H1 (cell line): ENCODE data around the gene GATA5. TPM values are rescaled to one million over a fixed set of nuclear protein-coding genes. Genes with fewer than 3 reads are reported as not detected.

Source experiments
- CEBPB ChIP-seq: IDR thresholded peaks from 2 replicates; pipeline ENCODE4 v1.6.1; 2012; ENCODE audit warnings: low read depth, low read length
- EZH2 ChIP-seq: fragments of 200-600 bp; sonication (generic); IDR thresholded peaks from 2 replicates; pipeline ENCODE4 v1.7.1; 2012; ENCODE audit warnings: low read depth, mild to moderate bottlenecking, moderate library complexity, low read length, inconsistent platforms; ENCODE audit not compliant: severe bottlenecking
- GABPA ChIP-seq: IDR thresholded peaks from 2 replicates; pipeline ENCODE4 v1.6.1; 2011; ENCODE audit warnings: mild to moderate bottlenecking, low read length, moderate library complexity, borderline replicate concordance; ENCODE audit not compliant: insufficient read depth
- GTF2F1 ChIP-seq: IDR thresholded peaks from 2 replicates; pipeline ENCODE4 v1.6.1; 2012; ENCODE audit warnings: low read depth, low read length, improper control_type of control experiment, borderline replicate concordance
- polyA plus RNA-seq, 7 experiments: library from polyadenylated mRNA; depleted of rRNA in 3 of 7; stranded (reverse) in 5 of 7; unstranded in 2 of 7; fragments of >200 nt in 5 of 7; fragments of 200-250 nt in 2 of 7; gene quantifications; 1 replicate in 5 of 7; 2 replicates in 1 of 7; 4 replicates in 1 of 7; pipeline versions ENCODE4 v1.2.1 to v1.2.3, GENCODE V29; 2011 to 2013; ENCODE audit warnings: missing spikeins in 2 of 7, mixed read lengths in 2 of 7
- total RNA-seq: library from RNA; stranded (reverse); fragmentation: NEBNext Ultra II Directional; extraction: Animal tissue kit (Norgen Biotek cat#: 25700); gene quantifications from 2 replicates; pipeline ENCODE4 v1.2.1, GENCODE V29; 2021

GATA5 gene
- total and polyA plus RNA-seq, 2 of the 8 experiments (the other 6 are each of a cell fraction or from before 2014, with no cell fraction given), result 0.08 to 0.11 TPM

- TF ChIP-seq GABPA, result no peak; the same call in 1 of the 2 replicates
- no peak for TF ChIP-seq CEBPB
- TF ChIP-seq GTF2F1, result no peak
- TF ChIP-seq EZH2, result no peak
Observed at GRCh38 chr20:62454904-62455636, 20.7 kb downstream of the GATA5 start (continued).
